Activated T-helper 1 cell treated with anti-CD3 and anti-CD28 coated beads, Interleukin-12 subunit alpha, Interleukin-12 subunit beta, Interleukin-2, Interleukin-4 antibody, amounts not matched to agents 30 ng/mL and 10 ng/mL and 1 ng/mL, durations not matched to agents 14 hours and 24 hours and 36 hours (primary cell): Measurements from ENCODE around the gene TMEM185B. TPM values are rescaled to one million over a fixed set of nuclear protein-coding genes. Genes with fewer than 3 reads are reported as not detected.
A peak's percentile ranks its signal among the peaks of the same experiment; 100 is the strongest.

Experiments
- DNase-seq: peaks from one replicate; pipeline ENCODE4 v3.0.0; 2021; ENCODE audit warnings: low spot score
- H3K27ac Mint-ChIP-seq: one replicate; pipeline ENCODE4 v1.8.0; 2021; ENCODE audit warnings: mild to moderate bottlenecking, mixed read lengths
- H3K27me3 Mint-ChIP-seq: one replicate; pipeline ENCODE4 v1.8.0; 2022; ENCODE audit warnings: mild to moderate bottlenecking, moderate library complexity, mixed read lengths; ENCODE audit not compliant: insufficient read depth
- H3K36me3 Mint-ChIP-seq: one replicate; pipeline ENCODE4 v1.8.0; 2021; ENCODE audit warnings: low read depth, mixed read lengths
- H3K4me1 Mint-ChIP-seq: one replicate; pipeline ENCODE4 v1.8.0; 2021; ENCODE audit warnings: low read depth, mixed read lengths
- H3K4me3 Mint-ChIP-seq: one replicate; pipeline ENCODE4 v1.8.0; 2021; ENCODE audit warnings: mild to moderate bottlenecking, moderate library complexity, mixed read lengths
- H3K9me3 Mint-ChIP-seq: one replicate; pipeline ENCODE4 v1.8.0; 2021; ENCODE audit warnings: mixed read lengths
- intact Hi-C: fragments of 100-400 bp; cut with micrococcal nuclease; formaldehyde crosslinking; loops from one replicate; pipeline ENCODE4 v1.15.1; 2024
- total RNA-seq: library from RNA; stranded (reverse); gene quantifications from 2 replicates; pipeline ENCODE4 v1.2.3, GENCODE V29; 2022

TMEM185B gene
- total RNA-seq, 1 donor from 2014 or later: 47.9 TPM

DNA sequence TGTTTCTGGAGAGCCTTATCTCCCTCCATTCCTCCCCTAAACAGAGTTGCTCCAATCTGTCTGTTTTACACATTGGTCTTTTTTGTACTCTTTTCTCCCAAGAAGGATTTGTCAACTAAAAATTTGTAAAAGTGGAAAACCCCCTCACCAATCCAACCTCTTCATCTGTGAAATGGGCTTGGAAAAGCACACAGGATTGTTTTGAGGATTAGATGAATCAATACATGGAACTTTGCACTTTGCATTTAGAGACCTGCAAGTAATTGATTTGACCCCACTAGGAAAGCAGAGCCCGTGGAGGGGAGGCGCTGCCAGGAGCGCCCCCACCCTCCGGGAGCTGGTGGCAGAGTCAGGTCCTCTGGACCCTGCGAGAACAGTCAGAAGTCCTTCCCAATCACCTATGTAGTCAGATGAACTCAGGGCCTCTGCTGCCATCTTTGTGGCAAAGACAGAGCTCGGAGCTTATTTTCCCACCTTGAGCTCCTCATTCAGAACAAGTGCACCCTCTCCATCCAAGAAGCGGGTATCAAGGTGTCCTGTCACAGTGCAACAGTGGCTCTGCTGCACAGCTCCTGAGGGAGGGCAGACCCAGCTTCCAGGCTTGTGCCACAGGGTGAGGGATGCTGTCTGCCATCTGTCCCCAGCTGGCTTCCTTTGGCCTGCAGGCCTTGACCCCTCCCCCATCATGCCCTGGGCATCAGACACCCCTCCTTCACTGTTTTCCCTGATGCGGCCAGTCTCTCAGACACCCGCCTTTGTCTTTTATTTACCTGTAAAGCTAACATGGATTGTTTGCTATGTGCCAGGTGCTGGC is 1.7 kb upstream of the TMEM185B start:
- H3K27ac Mint-ChIP-seq: peak overlapping the region; percentile 87
- H3K9me3 Mint-ChIP-seq: no peaks in the 10 kb centered on the region
- DNase-seq: no peak
- H3K36me3 Mint-ChIP-seq: peaks cover 36% of the 10 kb centered on the region
- intact Hi-C loops: no loop called here
- peak overlapping the region; percentile 86 for H3K4me3 Mint-ChIP-seq
- peaks cover 80% of the 10 kb centered on the region for H3K4me1 Mint-ChIP-seq
- peaks cover 2% of the 10 kb centered on the region for H3K27me3 Mint-ChIP-seq

DNA sequence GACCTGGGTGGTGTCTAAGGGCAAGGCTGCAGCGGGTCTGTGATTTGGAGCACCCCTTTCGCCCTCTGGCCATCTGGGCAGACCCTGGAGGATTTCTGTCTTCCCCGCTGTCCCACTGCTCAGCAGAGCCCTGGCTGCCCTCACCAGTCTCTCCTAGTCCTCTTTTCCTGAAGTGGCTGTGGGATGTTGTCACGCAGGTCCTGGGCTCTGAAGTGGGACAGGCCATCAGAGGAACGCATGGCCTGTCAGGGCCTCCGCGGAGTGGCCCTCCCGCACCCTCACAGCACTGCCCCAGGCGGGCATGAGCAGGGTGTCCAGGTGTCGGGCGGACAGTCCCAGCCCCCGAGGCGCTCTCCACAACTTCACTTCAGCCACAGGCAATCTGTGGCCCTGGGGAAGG is 1.1 kb upstream of the TMEM185B start:
- intact Hi-C loops: no loop called here
- H3K4me3 Mint-ChIP-seq: peak overlapping the region; percentile 86

DNA sequence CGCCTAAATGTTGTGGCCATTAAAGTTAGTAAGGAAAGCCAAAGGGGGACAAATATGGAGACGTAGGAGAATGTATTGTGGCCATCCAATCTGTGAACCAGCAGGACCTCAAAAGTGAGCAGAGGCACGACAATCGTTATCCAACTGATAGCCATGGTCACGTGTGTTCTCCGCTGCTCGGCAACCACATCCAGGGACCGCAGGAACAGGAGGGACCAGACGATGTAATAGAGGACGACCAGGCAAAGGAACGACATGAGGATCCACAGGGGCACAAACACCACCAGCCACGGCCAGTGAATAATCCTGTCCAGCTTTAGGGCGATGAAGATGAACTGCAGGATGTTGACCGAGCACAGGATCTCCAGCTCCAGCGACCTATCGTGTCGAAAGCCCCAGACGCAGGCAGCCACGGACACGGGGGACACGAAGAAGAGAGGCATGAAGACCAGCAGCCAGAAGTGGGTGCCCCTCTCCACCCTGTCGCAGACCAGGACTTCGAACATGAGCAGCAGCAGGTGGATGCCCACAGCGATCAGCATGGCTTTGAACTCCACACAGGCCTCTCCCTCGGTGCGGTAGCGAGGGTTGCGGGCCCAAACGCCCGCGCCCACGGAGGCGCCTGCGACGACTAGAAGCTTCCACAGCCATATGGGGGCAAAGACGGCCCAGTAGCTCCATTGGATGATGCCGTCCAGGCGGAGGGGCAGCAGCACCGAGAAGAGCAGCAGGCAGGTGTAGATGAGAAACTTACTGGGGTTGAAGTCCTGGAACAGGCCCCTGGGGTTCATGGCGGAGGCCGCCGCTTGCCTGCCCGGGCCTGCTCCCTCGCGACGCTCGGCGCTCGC is 790 bp downstream of the TMEM185B start:
- Mint-ChIP-seq H3K4me1 (peaks cover 62% of the 10 kb centered on the region), H3K27me3 (peaks cover 2% of the 10 kb centered on the region), H3K9me3 (no peaks in the 10 kb centered on the region), H3K36me3 (peaks cover 43% of the 10 kb centered on the region), H3K4me3 (peak overlapping the region; percentile 83), H3K27ac (peak overlapping the region; percentile 92)
- intact Hi-C loops: loop anchor here (1.0 to 2.0 kb wide), 5 partner anchors 10 to 543 kb away; partner anchors contain the start of genes RALB and TMEM177
- no peak for DNase-seq

More for the DNA sequence above, 1.1 kb upstream of the TMEM185B start:
- peaks cover 2% of the 10 kb centered on the region for H3K27me3 Mint-ChIP-seq
- peaks cover 78% of the 10 kb centered on the region for H3K4me1 Mint-ChIP-seq
- H3K9me3 Mint-ChIP-seq: no peaks in the 10 kb centered on the region
- no peak for DNase-seq
- H3K36me3 Mint-ChIP-seq: peaks cover 37% of the 10 kb centered on the region
- H3K27ac Mint-ChIP-seq: peak overlapping the region; percentile 87

DNA sequence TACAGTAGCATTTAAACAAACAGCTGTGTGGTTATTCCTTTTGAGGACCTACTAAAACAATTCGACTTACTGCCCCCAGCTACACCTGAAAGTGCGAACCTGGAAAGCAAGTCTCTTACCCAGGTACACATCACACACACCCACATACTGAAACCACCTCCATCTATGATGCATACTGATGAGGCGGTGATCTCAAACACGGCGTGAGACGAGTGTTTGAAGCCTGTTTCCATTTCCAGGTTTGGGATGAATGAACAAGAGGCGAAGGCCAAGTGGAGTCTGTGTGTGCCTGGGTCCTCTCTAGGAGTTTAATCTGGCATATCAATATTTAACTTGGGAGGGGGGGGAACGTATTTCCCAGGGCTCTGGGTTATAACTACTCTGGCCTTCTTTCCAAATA is 1.6 kb downstream of the TMEM185B start:
- DNase-seq: no peak
- H3K27me3 Mint-ChIP-seq: peaks cover 2% of the 10 kb centered on the region
- H3K27ac Mint-ChIP-seq: peak overlapping the region; percentile 92
- H3K9me3 Mint-ChIP-seq: peaks cover 2% of the 10 kb centered on the region
- H3K4me1 Mint-ChIP-seq: peaks cover 62% of the 10 kb centered on the region
- peak overlapping the region; percentile 83 for H3K4me3 Mint-ChIP-seq
- intact Hi-C loops: loop anchor here (1.0 to 2.0 kb wide), 2 partner anchors 44 to 461 kb away; no protein-coding TSS in a partner anchor
- H3K36me3 Mint-ChIP-seq: peaks cover 50% of the 10 kb centered on the region

DNA sequence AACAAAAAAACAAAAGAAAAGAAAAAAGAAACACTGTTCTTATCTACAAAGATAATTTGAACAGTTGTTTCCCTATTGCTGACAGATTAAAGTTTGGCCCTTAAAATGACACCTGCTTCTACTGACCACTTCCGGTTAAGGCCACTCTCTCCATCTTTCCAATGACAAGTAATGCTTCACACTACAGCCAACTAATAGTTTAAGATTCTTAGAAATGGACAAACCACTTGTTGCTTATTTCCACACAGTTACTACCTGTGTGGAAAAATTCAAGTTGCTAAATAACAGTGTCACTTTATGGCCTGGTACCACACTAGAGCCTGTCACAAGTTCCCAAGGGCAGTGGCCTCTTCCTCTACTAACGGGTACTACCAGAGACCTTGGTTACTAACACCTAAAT is 2.4 kb downstream of the TMEM185B start:
- H3K27ac Mint-ChIP-seq: peak overlapping the region; percentile 58
- H3K36me3 Mint-ChIP-seq: peaks cover 56% of the 10 kb centered on the region
- peak overlapping the region; percentile 83 for H3K4me3 Mint-ChIP-seq
- H3K4me1 Mint-ChIP-seq: peaks cover 57% of the 10 kb centered on the region
- intact Hi-C loops: loop anchor here (1.0 kb wide), 1 partner anchor 43 kb away; no protein-coding TSS in a partner anchor
- H3K27me3 Mint-ChIP-seq: peaks cover 2% of the 10 kb centered on the region
- H3K9me3 Mint-ChIP-seq: peaks cover 4% of the 10 kb centered on the region
- no peak for DNase-seq

DNA sequence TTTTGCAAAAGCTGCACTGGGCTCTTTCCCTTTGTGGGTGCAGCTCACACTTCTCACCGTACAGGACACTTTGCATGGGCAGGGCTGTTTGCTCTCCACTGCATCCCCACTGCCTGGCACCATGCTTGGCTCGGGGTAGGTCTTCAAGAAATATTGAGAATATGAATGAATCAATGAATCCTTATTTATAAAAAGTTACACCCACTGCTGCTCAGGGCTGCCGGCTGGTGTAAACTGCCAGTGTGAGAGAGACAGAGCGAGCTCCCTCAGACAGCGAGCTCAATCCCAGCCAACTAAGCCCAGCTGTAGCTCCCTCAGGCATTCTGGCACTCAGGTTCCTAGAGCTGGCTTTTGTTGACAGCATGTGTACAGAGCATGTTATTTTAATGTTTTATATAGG is 3.4 kb downstream of the TMEM185B start:
- no peak overlapping the region for H3K4me3 Mint-ChIP-seq
- intact Hi-C loops: no loop called here
- peaks cover 2% of the 10 kb centered on the region for H3K27me3 Mint-ChIP-seq
- H3K36me3 Mint-ChIP-seq: peaks cover 56% of the 10 kb centered on the region
- no peak for DNase-seq
- H3K4me1 Mint-ChIP-seq: peaks cover 54% of the 10 kb centered on the region
- H3K27ac Mint-ChIP-seq: no peak overlapping the region
- H3K9me3 Mint-ChIP-seq: peaks cover 4% of the 10 kb centered on the region

DNA sequence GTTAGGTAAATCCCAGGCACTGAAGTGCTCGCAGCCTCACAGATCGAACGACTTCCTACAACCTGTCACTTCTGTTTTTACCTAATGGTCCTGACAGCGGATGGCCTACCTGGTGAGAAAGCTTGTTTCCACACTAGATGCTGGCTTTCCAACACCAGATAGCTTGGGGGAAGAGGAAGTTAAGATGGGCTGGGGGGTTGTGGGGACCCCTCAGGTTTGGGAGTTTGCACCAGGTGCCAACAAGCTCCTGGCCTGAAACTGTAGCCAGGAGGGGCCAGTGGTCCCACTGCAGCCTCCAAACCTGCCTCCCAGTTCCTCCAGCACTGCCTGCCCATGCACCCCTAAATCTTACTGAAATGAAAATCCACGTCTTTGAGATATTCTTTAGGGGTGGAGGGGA is 3.9 kb downstream of the TMEM185B start:
- Mint-ChIP-seq H3K36me3 (peaks cover 56% of the 10 kb centered on the region), H3K4me3 (no peak overlapping the region), H3K4me1 (peaks cover 49% of the 10 kb centered on the region), H3K9me3 (peaks cover 4% of the 10 kb centered on the region), H3K27ac (no peak overlapping the region), H3K27me3 (peaks cover 2% of the 10 kb centered on the region)
- intact Hi-C loops: no loop called here
- no peak for DNase-seq

DNA sequence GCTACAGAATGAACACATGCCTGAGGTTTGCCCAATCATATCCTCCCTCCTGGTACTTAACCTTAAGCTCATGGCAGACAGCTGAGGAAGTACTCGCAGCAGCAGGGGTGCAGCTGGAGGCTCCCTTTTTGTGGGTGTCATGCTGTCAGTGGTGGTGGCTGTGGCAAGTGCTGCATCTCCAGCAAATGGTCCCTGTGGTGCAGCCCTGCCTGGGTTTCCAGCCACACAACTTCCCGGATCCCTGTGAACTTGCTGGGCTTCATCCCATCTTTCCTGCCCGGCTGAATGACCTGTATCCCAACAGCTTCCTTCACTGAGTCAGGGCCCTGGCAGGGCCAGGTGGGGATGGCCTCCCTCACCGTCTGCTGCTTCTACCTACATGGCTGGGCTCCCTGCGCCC is 5.0 kb downstream of the TMEM185B start:
- Mint-ChIP-seq H3K36me3 (peaks cover 56% of the 10 kb centered on the region), H3K4me3 (no peak overlapping the region), H3K4me1 (peaks cover 42% of the 10 kb centered on the region), H3K9me3 (peaks cover 4% of the 10 kb centered on the region), H3K27ac (no peak overlapping the region), H3K27me3 (peaks cover 2% of the 10 kb centered on the region)
- intact Hi-C loops: no loop called here
- no peak for DNase-seq

DNA sequence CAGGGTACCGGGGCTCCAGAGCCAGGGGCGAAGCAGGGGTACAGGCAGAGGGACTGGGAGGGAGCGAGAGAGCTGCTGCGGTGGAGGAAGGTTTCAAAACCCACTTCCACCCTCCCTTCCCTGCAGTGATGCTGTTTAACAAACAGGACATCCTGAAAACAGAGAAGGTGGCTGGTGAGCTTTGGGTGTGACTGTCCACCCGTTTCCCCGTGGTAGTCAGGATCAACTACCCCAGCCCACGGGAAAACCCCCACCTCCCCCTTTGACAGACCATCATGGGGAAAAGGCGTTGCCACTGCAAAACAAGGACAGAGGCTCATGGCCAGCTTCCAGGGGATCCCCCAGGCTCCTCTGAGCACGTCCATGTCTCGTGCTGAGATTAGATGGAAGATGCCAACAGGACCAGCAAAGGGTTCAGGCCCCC is 12.9 kb downstream of the TMEM185B start:
- H3K4me1 Mint-ChIP-seq: peaks cover 8% of the 10 kb centered on the region
- H3K4me3 Mint-ChIP-seq: peak overlapping the region; percentile 24
- intact Hi-C loops: no loop called here
- H3K9me3 Mint-ChIP-seq: no peaks in the 10 kb centered on the region
- H3K27ac Mint-ChIP-seq: peak overlapping the region; percentile 70
- no peaks in the 10 kb centered on the region for H3K27me3 Mint-ChIP-seq
- DNase-seq: no peak
- H3K36me3 Mint-ChIP-seq: peaks cover 5% of the 10 kb centered on the region

DNA sequence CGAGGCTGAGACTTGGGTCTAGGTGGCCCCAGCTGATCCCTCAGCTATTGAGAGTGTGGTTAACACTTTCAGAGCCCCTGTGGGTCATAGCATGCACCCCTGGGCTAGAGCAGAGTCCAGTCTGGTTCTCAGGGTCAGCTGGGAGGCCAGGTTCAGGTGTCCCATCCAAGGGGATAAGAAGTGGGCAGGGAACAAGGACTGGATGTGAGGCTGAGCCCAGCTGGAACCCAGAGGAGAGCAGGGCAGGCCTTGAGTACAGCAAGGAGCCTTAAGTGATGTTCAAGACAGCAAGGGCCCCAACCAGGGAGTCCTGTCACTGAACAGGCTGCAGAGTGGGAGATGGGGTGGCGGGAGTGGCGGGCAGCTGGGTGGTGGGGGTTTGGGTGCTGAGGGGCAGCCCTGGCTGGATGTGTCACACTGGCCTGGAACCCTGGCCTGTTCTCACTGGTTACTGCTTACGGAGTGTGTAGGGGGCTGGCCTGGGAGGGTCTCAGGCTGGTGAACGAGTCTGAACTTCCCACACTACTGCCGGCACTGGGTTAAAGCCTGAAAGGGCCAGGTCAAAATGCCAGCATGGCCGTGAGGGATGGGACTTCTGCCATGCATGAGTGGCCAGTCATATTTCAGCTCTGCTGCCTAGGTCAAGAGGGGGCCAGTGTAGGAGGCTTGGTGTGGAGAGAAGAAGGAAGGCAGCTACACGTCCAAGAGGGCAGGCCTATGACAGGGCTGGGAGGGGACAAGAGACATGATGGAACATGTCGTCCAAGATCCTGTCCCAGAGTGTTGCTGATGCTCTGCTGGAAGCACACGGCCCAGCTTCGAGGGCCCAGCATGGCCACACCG is 13.6 kb downstream of the TMEM185B start:
- intact Hi-C loops: no loop called here

DNA sequence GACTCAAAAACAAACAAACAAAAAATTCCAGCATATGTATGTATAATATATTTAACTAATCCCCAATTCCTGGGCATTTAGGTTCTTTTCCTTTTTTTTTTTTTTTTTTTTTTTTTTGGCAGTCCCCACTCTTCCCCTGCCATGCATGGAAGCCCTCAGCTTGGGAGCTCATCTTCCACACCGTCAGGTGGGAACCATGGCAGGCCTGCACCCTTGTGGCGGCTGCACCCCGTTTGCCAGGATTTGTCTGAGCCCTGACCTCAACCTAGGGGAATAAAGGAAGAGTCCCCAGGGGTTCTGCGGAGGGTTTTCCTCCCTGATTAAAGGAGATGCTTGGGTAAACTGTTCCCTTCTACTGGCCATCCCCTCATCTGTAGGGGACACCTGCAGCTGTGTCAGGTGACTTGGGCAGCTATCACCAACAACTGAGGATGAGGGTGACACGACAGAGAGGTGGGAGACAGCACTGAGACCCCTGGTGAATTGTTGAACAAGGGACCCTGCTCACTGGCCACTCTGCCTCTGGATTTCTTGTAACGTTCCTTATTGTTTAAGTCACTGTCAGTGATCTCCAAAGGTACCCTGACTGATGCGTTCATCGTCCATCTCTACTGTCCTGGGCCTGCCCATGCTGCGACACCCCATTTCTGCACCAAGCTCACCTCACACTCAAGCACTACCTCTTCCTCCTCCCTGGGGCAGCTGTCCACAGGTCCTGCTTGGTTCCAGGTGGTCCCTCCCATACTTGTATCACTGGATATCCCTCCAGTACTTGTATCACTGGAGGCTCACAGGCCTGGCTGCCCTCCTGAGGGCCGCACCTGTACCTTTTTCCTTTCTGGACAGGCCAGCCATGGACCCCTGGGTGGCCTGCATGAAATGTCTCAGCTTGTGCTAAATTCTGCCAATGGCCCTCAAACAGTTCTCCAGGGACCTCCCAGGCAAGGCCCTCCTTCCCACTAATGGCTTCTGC is 14.5 kb downstream of the TMEM185B start:
- Mint-ChIP-seq H3K4me3 (no peak overlapping the region), H3K27ac (peak overlapping the region; percentile 56), H3K9me3 (no peaks in the 10 kb centered on the region), H3K27me3 (no peaks in the 10 kb centered on the region), H3K4me1 (peaks cover 8% of the 10 kb centered on the region), H3K36me3 (peaks cover 5% of the 10 kb centered on the region)
- intact Hi-C loops: no loop called here
- no peak for DNase-seq

More for the DNA sequence above, 13.6 kb downstream of the TMEM185B start:
- no peak for DNase-seq
- Mint-ChIP-seq H3K4me3 (no peak overlapping the region), H3K27me3 (no peaks in the 10 kb centered on the region), H3K27ac (peak overlapping the region; percentile 70), H3K4me1 (peaks cover 8% of the 10 kb centered on the region), H3K36me3 (peaks cover 5% of the 10 kb centered on the region), H3K9me3 (no peaks in the 10 kb centered on the region)
